H1 (cell line): ENCODE results near the gene OR5AU1. TPM values are rescaled to one million over a fixed set of nuclear protein-coding genes. Genes with fewer than 3 reads are reported as not detected.

ENCODE experiments used
- CBX8 ChIP-seq: fragments of 300-800, 300-1000 bp; sonication (generic); IDR thresholded peaks from 2 replicates; pipeline ENCODE4 v1.7.1; 2016; ENCODE audit warnings: low read depth, low read length, borderline replicate concordance
- CHD1 ChIP-seq: IDR thresholded peaks from 2 replicates; pipeline ENCODE4 v1.6.1; 2012; ENCODE audit warnings: low read depth, low read length, improper control_type of control experiment
- CHD7 ChIP-seq: fragments of 300-600 bp; sonication (generic); IDR thresholded peaks from 2 replicates; pipeline ENCODE4 v1.7.1; 2012; ENCODE audit warnings: low read length, moderate library complexity, mild to moderate bottlenecking, inconsistent platforms; ENCODE audit not compliant: insufficient replicate concordance
- CTBP2 ChIP-seq: IDR thresholded peaks from 2 replicates; pipeline ENCODE4 v1.7.0; 2011; ENCODE audit warnings: borderline replicate concordance, mild to moderate bottlenecking, moderate library complexity, mixed read lengths, low read length; ENCODE audit not compliant: insufficient read depth, insufficient read length
- KDM4A ChIP-seq: IDR thresholded peaks from one replicate; pipeline ENCODE4 v1.7.1; 2012; ENCODE audit warnings: low read depth, mild to moderate bottlenecking, moderate library complexity, low read length, inconsistent platforms; ENCODE audit not compliant: severe bottlenecking
- NANOG ChIP-seq: IDR thresholded peaks from 2 replicates; pipeline ENCODE4 v1.6.1; 2011; ENCODE audit warnings: low read length, low read depth, mild to moderate bottlenecking, inconsistent platforms; ENCODE audit not compliant: insufficient read depth, poor library complexity, severe bottlenecking
- polyA plus RNA-seq, 7 experiments: library from polyadenylated mRNA; depleted of rRNA in 3 of 7; stranded (reverse) in 5 of 7; unstranded in 2 of 7; fragments of >200 nt in 5 of 7; fragments of 200-250 nt in 2 of 7; gene quantifications; 1 replicate in 5 of 7; 2 replicates in 1 of 7; 4 replicates in 1 of 7; pipeline versions ENCODE4 v1.2.1 to v1.2.3, GENCODE V29; 2011 to 2013; ENCODE audit warnings: missing spikeins in 2 of 7, mixed read lengths in 2 of 7
- total RNA-seq: library from RNA; stranded (reverse); fragmentation: NEBNext Ultra II Directional; extraction: Animal tissue kit (Norgen Biotek cat#: 25700); gene quantifications from 2 replicates; pipeline ENCODE4 v1.2.1, GENCODE V29; 2021

OR5AU1 gene
- total and polyA plus RNA-seq, 2 of the 8 experiments (the other 6 are each of a cell fraction or from before 2014, with no cell fraction given) = not detected

- no peak for TF ChIP-seq CHD7
- TF ChIP-seq NANOG = no peak
- no peak for TF ChIP-seq CHD1
- TF ChIP-seq CBX8 = no peak
- TF ChIP-seq CTBP2 = no peak
- no peak for TF ChIP-seq KDM4A
Measured at GRCh38 chr14:21120686-21121085, 35.2 kb downstream of the OR5AU1 start (continued).
